GM23338 (cell line): Measurements from ENCODE around the gene TTC28. TPM values are rescaled to one million over a fixed set of nuclear protein-coding genes. Genes with fewer than 3 reads are reported as not detected.

Experiments
- ATAC-seq: fragments of 200-7000 bp; cut with Tn5 transposase; 3 replicates; pipeline ENCODE4 v1.9.1; 2020
- DNase-seq: peaks from one replicate; pipeline ENCODE4 v3.0.0-alpha.2; 2015; ENCODE audit warnings: low spot score
- H2AFZ ChIP-seq: fragments of 200-600 bp; sonication (generic); 2 replicates; pipeline ENCODE4 v1.8.0; 2016; ENCODE audit warnings: antibody characterized with exemption, mild to moderate bottlenecking, moderate library complexity
- H3F3A ChIP-seq: fragments of 200-600 bp; sonication (generic); replicated peaks from 2 replicates; pipeline ENCODE4 v1.8.0; 2017; ENCODE audit warnings: antibody characterized with exemption, mixed run types, low read depth
- H3K27ac ChIP-seq: fragments of 200-600 bp; sonication (generic); 2 replicates; pipeline ENCODE4 v1.6.1; 2016; ENCODE audit warnings: low read depth
- H3K27me3 ChIP-seq: fragments of 200-600 bp; sonication (generic); 2 replicates; pipeline ENCODE4 v1.8.0; 2016; ENCODE audit warnings: mild to moderate bottlenecking, mixed run types, moderate library complexity; ENCODE audit not compliant: insufficient read depth
- H3K36me3 ChIP-seq: fragments of 200-600 bp; sonication (generic); 2 replicates; pipeline ENCODE4 v1.8.0; 2016; ENCODE audit warnings: mild to moderate bottlenecking; ENCODE audit not compliant: insufficient read depth
- H3K4me1 ChIP-seq: fragments of 200-600 bp; sonication (generic); 2 replicates; pipeline ENCODE4 v1.8.0; 2016; ENCODE audit warnings: mild to moderate bottlenecking, moderate library complexity; ENCODE audit not compliant: insufficient read depth
- H3K4me2 ChIP-seq: fragments of 200-600 bp; sonication (generic); 2 replicates; pipeline ENCODE4 v1.7.1; 2017; ENCODE audit warnings: mixed run types
- H3K4me3 ChIP-seq: fragments of 200-600 bp; sonication (generic); 2 replicates; pipeline ENCODE4 v1.6.1; 2016; ENCODE audit warnings: mixed run types
- H3K79me2 ChIP-seq: fragments of 200-600 bp; sonication (generic); replicated peaks from 2 replicates; pipeline ENCODE4 v1.8.0; 2017; ENCODE audit warnings: mild to moderate bottlenecking; ENCODE audit not compliant: insufficient read depth
- H3K9me2 ChIP-seq: fragments of 200-600 bp; sonication (generic); 2 replicates; pipeline ENCODE4 v1.8.0; 2017; ENCODE audit not compliant: insufficient read depth
- H4K20me1 ChIP-seq: fragments of 200-600 bp; sonication (generic); replicated peaks from 2 replicates; pipeline ENCODE4 v1.8.0; 2017; ENCODE audit warnings: mild to moderate bottlenecking; ENCODE audit not compliant: insufficient read depth
- H3K27ac Mint-ChIP-seq: 2 replicates; pipeline ENCODE4 v1.8.0; 2020; ENCODE audit warnings: inconsistent platforms, mild to moderate bottlenecking, moderate library complexity, mixed read lengths
- H3K27me3 Mint-ChIP-seq: 3 replicates; pipeline ENCODE4 v1.8.0; 2022; ENCODE audit warnings: low read depth, mild to moderate bottlenecking, moderate library complexity, mixed read lengths, inconsistent platforms; ENCODE audit not compliant: insufficient read depth, poor library complexity
- H3K36me3 Mint-ChIP-seq: 3 replicates; pipeline ENCODE4 v1.8.0; 2021; ENCODE audit warnings: low read depth, mild to moderate bottlenecking, inconsistent platforms, moderate library complexity, mixed read lengths
- H3K4me1 Mint-ChIP-seq: 3 replicates; pipeline ENCODE4 v1.8.0; 2020; ENCODE audit warnings: mild to moderate bottlenecking, inconsistent platforms, mixed read lengths
- H3K4me3 Mint-ChIP-seq: 3 replicates; pipeline ENCODE4 v1.8.0; 2021; ENCODE audit warnings: moderate library complexity, mild to moderate bottlenecking, inconsistent platforms, mixed read lengths
- H3K9me3 Mint-ChIP-seq: 3 replicates; pipeline ENCODE4 v1.8.0; 2020; ENCODE audit warnings: moderate library complexity, mild to moderate bottlenecking, inconsistent platforms, mixed read lengths
- CREB1 ChIP-seq: fragments of 250-450 bp; sonication (Bioruptor Pico); IDR thresholded peaks from 2 replicates; pipeline ENCODE4 v1.5.0; 2020; ENCODE audit warnings: low read depth, mild to moderate bottlenecking, moderate library complexity
- CTCF ChIP-seq, 2 experiments: fragments of 200-600 bp in 1 of 2; sonication (generic) in 1 of 2; conservative IDR thresholded peaks; 2 replicates each; pipeline versions ENCODE4 v1.5.1 to v1.6.1; 2016 to 2017; ENCODE audit warnings: antibody characterized with exemption in 2 of 2, low read depth in 2 of 2, mild to moderate bottlenecking in 2 of 2, moderate library complexity in 1 of 2
- ETS1 ChIP-seq: IDR thresholded peaks from 2 replicates; pipeline ENCODE4 v1.6.1; 2016; ENCODE audit warnings: antibody characterized with exemption
- EZH2 ChIP-seq: fragments of 200-600 bp; sonication (generic); IDR thresholded peaks from one replicate; pipeline ENCODE4 v1.8.0; 2017; ENCODE audit warnings: antibody characterized with exemption, mild to moderate bottlenecking, low read depth; ENCODE audit not compliant: unreplicated experiment
- EZH2phosphoT487 ChIP-seq: fragments of 200-600 bp; sonication (generic); IDR thresholded peaks from one replicate; pipeline ENCODE4 v1.8.1; 2018; ENCODE audit warnings: antibody characterized with exemption; ENCODE audit not compliant: unreplicated experiment
- JUNB ChIP-seq: IDR thresholded peaks from one replicate; pipeline ENCODE4 v1.6.1; 2016; ENCODE audit warnings: antibody characterized with exemption; ENCODE audit not compliant: unreplicated experiment
- NANOG ChIP-seq: IDR thresholded peaks from 2 replicates; pipeline ENCODE4 v1.6.1; 2016; ENCODE audit warnings: antibody characterized with exemption, borderline replicate concordance
- POLR2AphosphoS5 ChIP-seq: IDR thresholded peaks from 2 replicates; pipeline ENCODE4 v1.6.1; 2016; ENCODE audit warnings: antibody characterized with exemption, low read depth
- REST ChIP-seq: IDR thresholded peaks from one replicate; pipeline ENCODE4 v1.6.1; 2018; ENCODE audit warnings: antibody characterized with exemption; ENCODE audit not compliant: unreplicated experiment
- STAT1 ChIP-seq: IDR thresholded peaks from one replicate; pipeline ENCODE4 v1.6.1; 2016; ENCODE audit warnings: antibody characterized with exemption; ENCODE audit not compliant: unreplicated experiment
- ZNF114 ChIP-seq: fragments of 250-450 bp; sonication (Bioruptor Pico); IDR thresholded peaks from 2 replicates; pipeline ENCODE4 v1.5.0; 2020; ENCODE audit warnings: mild to moderate bottlenecking, moderate library complexity
- ZNF331 ChIP-seq: fragments of 250-450 bp; sonication (Bioruptor Pico); IDR thresholded peaks from 2 replicates; pipeline ENCODE4 v1.5.0; 2020; ENCODE audit warnings: low read depth, mild to moderate bottlenecking, moderate library complexity
- ZNF462 ChIP-seq: fragments of 250-450 bp; sonication (Bioruptor Pico); IDR thresholded peaks from 2 replicates; pipeline ENCODE4 v1.5.0; 2020; ENCODE audit warnings: mild to moderate bottlenecking, moderate library complexity
- polyA plus RNA-seq: library from polyadenylated mRNA; unstranded; fragments of >200 nt; fragmentation: Nextera tagmentation; extraction: Ambion mirVana; gene quantifications from 2 replicates; pipeline ENCODE4 v1.2.1, GENCODE V29; 2016
- total RNA-seq: library from RNA; depleted of rRNA; stranded (reverse); fragments of >200 nt; shearing (Covaris generic); gene quantifications from 2 replicates; pipeline ENCODE4 v1.2.3, GENCODE V29; 2014

TTC28 gene
- total and polyA plus RNA-seq, 2 experiments from 2014 or later = 4.5 to 16.1 TPM

- TF ChIP-seq CREB1 (CRISPR knock-in tag) = no peak
- no peak for TF ChIP-seq JUNB
- TF ChIP-seq ZNF331 = no peak
- TF ChIP-seq ZNF462 = no peak
- TF ChIP-seq REST = no peak
- no peak for TF ChIP-seq ETS1
- TF ChIP-seq EZH2 = no peak
- TF ChIP-seq EZH2phosphoT487 = no peak
- no peak for TF ChIP-seq POLR2AphosphoS5
- no peak for TF ChIP-seq ZNF114 (CRISPR knock-in tag)
- TF ChIP-seq NANOG = no peak
- no peak for TF ChIP-seq CTCF (conservative IDR thresholded peaks at IDR 0.05; ENCODE audit: low read depth in 2 of 2)
- TF ChIP-seq STAT1 = no peak
- Mint-ChIP-seq H3K4me1 (peaks cover 16% of the 10 kb centered on the region), H3K9me3 (no peaks in the 10 kb centered on the region; the same call in 2 of the 3 replicates), H3K27me3 (peaks cover 7% of the 10 kb centered on the region), H3K36me3 (no peaks in the 10 kb centered on the region), H3K27ac (no peak overlapping the region), H3K4me3 (no peak overlapping the region)
- Histone ChIP-seq H3K4me3 (no peak overlapping the region), H3K27me3 (no peaks in the 10 kb centered on the region), H3F3A (no peaks in the 10 kb centered on the region), H3K79me2 (no peaks in the 10 kb centered on the region), H3K27ac (no peak overlapping the region), H3K4me1 (no peaks in the 10 kb centered on the region), H4K20me1 (no peaks in the 10 kb centered on the region), H3K4me2 (no peak overlapping the region), H3K36me3 (no peaks in the 10 kb centered on the region), H3K9me2 (no peaks in the 10 kb centered on the region), H2AFZ (no peak overlapping the region)
- ATAC-seq (no peak), DNase-seq (no peak)
Observed at GRCh38 chr22:28018461-28018927, 661.1 kb downstream of the TTC28 start.
